Measurements from ENCODE around the gene ABCC2.

Gene ABCC2

DNA sequence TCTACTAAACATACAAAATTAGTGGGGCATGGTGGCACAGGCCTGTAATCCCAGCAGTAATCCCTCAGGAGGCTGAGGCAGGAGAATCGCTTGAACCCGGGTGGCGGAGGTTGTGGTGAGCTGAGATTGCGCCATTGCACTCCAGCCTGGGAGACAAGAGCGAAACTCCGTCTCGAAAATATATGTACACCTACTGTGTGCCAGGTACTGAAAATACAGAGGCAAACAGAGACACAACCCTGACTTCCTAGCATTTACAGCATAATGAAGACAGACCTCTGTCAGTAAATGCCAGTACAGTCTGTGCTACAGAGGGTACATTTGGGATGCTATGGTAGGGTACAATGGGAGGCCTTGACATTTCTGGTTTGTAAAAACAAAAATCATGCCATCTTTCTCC is 66.6 kb downstream of the ABCC2 start:
- no peaks in the 10 kb centered on the region for H3K27me3 ChIP-seq (replicated peaks; ENCODE audit: control insufficient read depth, insufficient read depth, low read length, poor library complexity, severe bottlenecking)
- no peak overlapping the region for H3K27ac ChIP-seq (ENCODE audit: insufficient read depth, low read length, poor library complexity, severe bottlenecking)
- H3K36me3 ChIP-seq (ENCODE audit: control insufficient read depth, insufficient read depth, low read length): no peaks in the 10 kb centered on the region
- peaks cover 4% of the 10 kb centered on the region for H3K4me1 ChIP-seq (ENCODE audit: control insufficient read depth, insufficient read depth, low read length, poor library complexity, severe bottlenecking)
- no peak for DNase-seq
- H3K4me3 ChIP-seq (ENCODE audit: insufficient read depth, low read depth, low read length, poor library complexity, severe bottlenecking): no peak overlapping the region
- H3K9me3 ChIP-seq (ENCODE audit: control insufficient read depth, low read length): no peaks in the 10 kb centered on the region

DNA sequence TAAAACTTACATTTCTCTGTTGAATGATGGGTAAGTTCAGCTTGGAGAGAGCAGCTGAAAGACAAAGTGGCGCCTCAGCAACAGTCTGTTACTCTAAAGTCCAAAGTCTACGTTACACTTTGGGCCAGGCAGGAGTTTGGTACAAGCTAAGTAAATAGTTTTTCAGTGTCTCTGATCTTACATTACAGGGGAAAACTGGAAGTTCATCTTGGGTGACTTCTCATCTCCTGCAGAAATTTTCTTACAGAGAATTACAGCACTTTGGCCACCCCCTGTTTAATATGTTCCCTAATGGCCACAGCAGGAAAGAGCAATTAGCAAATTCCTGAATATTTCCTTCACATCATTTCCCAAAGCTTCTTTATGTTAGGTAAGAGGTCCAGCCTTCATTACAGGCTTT is 67.1 kb downstream of the ABCC2 start:
- no peaks in the 10 kb centered on the region for H3K9me3 ChIP-seq (ENCODE audit: control insufficient read depth, low read length)
- no peaks in the 10 kb centered on the region for H3K36me3 ChIP-seq (ENCODE audit: control insufficient read depth, insufficient read depth, low read length)
- H3K27ac ChIP-seq (ENCODE audit: insufficient read depth, low read length, poor library complexity, severe bottlenecking): no peak overlapping the region
- no peaks in the 10 kb centered on the region for H3K27me3 ChIP-seq (replicated peaks; ENCODE audit: control insufficient read depth, insufficient read depth, low read length, poor library complexity, severe bottlenecking)
- H3K4me3 ChIP-seq (ENCODE audit: insufficient read depth, low read depth, low read length, poor library complexity, severe bottlenecking): no peak overlapping the region
- H3K4me1 ChIP-seq (ENCODE audit: control insufficient read depth, insufficient read depth, low read length, poor library complexity, severe bottlenecking): peaks cover 4% of the 10 kb centered on the region
- DNase-seq: no peak

DNA sequence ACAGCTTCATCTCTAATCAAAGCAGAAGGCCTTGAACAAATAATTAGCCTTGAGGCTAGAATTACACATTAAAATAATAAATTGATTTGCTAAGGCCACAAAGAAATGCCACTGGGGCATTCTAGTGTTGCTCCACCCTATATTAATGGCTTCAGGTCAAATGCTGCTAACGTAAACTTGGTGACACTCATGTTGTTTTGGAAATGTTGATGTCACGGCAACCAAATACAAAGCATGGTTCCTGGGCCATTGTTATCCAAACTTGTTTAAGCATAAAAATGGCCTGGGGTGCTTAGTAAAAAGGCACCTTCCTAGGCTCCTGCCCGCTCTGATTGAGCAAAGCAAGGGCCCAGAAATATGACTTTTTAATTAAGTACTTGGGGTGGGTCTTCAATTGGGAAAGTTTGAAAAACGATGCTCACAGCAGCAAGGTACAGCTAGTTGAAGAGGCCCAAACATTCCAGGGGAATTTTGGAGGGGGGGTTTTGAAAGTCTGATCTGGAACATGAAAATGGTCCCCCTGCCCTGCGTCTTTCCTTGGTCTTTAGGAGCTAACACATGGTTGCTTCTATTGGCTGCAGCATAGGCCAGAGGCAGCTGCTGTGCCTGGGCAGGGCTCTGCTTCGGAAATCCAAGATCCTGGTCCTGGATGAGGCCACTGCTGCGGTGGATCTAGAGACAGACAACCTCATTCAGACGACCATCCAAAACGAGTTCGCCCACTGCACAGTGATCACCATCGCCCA is 67.8 kb downstream of the ABCC2 start:
- Histone ChIP-seq H3K9me3 (ENCODE audit: control insufficient read depth, low read length) (no peaks in the 10 kb centered on the region), H3K4me1 (ENCODE audit: control insufficient read depth, insufficient read depth, low read length, poor library complexity, severe bottlenecking) (peaks cover 4% of the 10 kb centered on the region), H3K4me3 (ENCODE audit: insufficient read depth, low read depth, low read length, poor library complexity, severe bottlenecking) (no peak overlapping the region), H3K36me3 (ENCODE audit: control insufficient read depth, insufficient read depth, low read length) (no peaks in the 10 kb centered on the region), H3K27ac (ENCODE audit: insufficient read depth, low read length, poor library complexity, severe bottlenecking) (no peak overlapping the region), H3K27me3 (replicated peaks; ENCODE audit: control insufficient read depth, insufficient read depth, low read length, poor library complexity, severe bottlenecking) (no peaks in the 10 kb centered on the region)
- DNase-seq: no peak

GRCh38 chr10:99850767-99851340 is 68.4 kb downstream of the ABCC2 start:
- H3K4me1 ChIP-seq (ENCODE audit: control insufficient read depth, insufficient read depth, low read length, poor library complexity, severe bottlenecking): peaks cover 4% of the 10 kb centered on the region
- H3K27ac ChIP-seq (ENCODE audit: insufficient read depth, low read length, poor library complexity, severe bottlenecking): no peak overlapping the region
- no peaks in the 10 kb centered on the region for H3K9me3 ChIP-seq (ENCODE audit: control insufficient read depth, low read length)
- H3K27me3 ChIP-seq (replicated peaks; ENCODE audit: control insufficient read depth, insufficient read depth, low read length, poor library complexity, severe bottlenecking): no peaks in the 10 kb centered on the region
- no peak overlapping the region for H3K4me3 ChIP-seq (ENCODE audit: insufficient read depth, low read depth, low read length, poor library complexity, severe bottlenecking)
- H3K36me3 ChIP-seq (ENCODE audit: control insufficient read depth, insufficient read depth, low read length): no peaks in the 10 kb centered on the region
- no peak for DNase-seq

DNA sequence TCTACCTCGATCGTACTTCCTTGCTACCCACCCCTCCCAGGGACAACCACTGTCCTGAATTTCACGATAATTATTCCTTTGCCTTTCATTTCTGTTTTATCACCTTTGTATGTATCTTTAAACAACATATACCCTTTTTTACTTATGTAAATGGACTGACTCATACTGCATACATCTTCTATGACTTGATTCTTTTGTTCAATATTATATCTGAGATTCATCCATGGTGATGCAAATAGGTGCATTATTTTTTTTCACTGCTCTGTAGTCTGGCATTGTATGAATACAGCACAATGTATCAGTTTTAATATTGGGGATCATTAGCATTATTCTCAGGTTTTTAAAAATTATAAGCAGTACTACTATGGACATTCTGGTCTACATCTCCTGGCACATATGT is 69.4 kb downstream of the ABCC2 start:
- no peaks in the 10 kb centered on the region for H3K9me3 ChIP-seq (ENCODE audit: control insufficient read depth, low read length)
- DNase-seq: no peak
- no peaks in the 10 kb centered on the region for H3K4me1 ChIP-seq (ENCODE audit: control insufficient read depth, insufficient read depth, low read length, poor library complexity, severe bottlenecking)
- H3K27me3 ChIP-seq (replicated peaks; ENCODE audit: control insufficient read depth, insufficient read depth, low read length, poor library complexity, severe bottlenecking): no peaks in the 10 kb centered on the region
- H3K27ac ChIP-seq (ENCODE audit: insufficient read depth, low read length, poor library complexity, severe bottlenecking): no peak overlapping the region
- H3K36me3 ChIP-seq (ENCODE audit: control insufficient read depth, insufficient read depth, low read length): no peaks in the 10 kb centered on the region
- H3K4me3 ChIP-seq (ENCODE audit: insufficient read depth, low read depth, low read length, poor library complexity, severe bottlenecking): no peak overlapping the region

- Histone ChIP-seq H3K4me3 (ENCODE audit: insufficient read depth, low read depth, low read length, poor library complexity, severe bottlenecking) (no peak overlapping the region), H3K36me3 (ENCODE audit: control insufficient read depth, insufficient read depth, low read length) (no peaks in the 10 kb centered on the region), H3K4me1 (ENCODE audit: control insufficient read depth, insufficient read depth, low read length, poor library complexity, severe bottlenecking) (no peaks in the 10 kb centered on the region), H3K27ac (ENCODE audit: insufficient read depth, low read length, poor library complexity, severe bottlenecking) (no peak overlapping the region), H3K27me3 (replicated peaks; ENCODE audit: control insufficient read depth, insufficient read depth, low read length, poor library complexity, severe bottlenecking) (no peaks in the 10 kb centered on the region), H3K9me3 (ENCODE audit: control insufficient read depth, low read length) (no peaks in the 10 kb centered on the region)
- no peak for DNase-seq
Observed at GRCh38 chr10:99852481-99853213, 70.2 kb downstream of the ABCC2 start.

DNA sequence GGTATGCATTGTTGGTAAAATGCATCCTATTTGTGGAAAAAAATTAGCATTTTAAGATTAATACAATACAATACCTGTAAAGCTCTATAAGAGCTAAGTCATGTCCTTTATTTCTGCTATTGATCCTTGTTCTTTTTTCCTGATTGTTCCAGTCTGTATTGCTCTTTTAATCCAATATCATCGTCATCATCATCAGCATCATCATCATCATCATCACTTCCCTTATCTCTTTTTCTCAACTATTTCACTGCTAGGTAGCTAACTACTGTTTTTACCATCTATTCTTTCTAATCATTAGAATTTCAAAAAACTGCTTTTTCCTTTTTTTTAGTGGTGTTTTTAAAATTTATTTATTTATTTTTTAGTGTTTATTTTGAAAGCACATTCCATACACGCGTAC is 71.2 kb downstream of the ABCC2 start:
- DNase-seq: no peak
- Histone ChIP-seq H3K9me3 (ENCODE audit: control insufficient read depth, low read length) (no peaks in the 10 kb centered on the region), H3K4me1 (ENCODE audit: control insufficient read depth, insufficient read depth, low read length, poor library complexity, severe bottlenecking) (no peaks in the 10 kb centered on the region), H3K36me3 (ENCODE audit: control insufficient read depth, insufficient read depth, low read length) (no peaks in the 10 kb centered on the region), H3K4me3 (ENCODE audit: insufficient read depth, low read depth, low read length, poor library complexity, severe bottlenecking) (no peak overlapping the region), H3K27me3 (replicated peaks; ENCODE audit: control insufficient read depth, insufficient read depth, low read length, poor library complexity, severe bottlenecking) (no peaks in the 10 kb centered on the region), H3K27ac (ENCODE audit: insufficient read depth, low read length, poor library complexity, severe bottlenecking) (no peak overlapping the region)

GRCh38 chr10:99854860-99855259 is 72.4 kb downstream of the ABCC2 start:
- no peaks in the 10 kb centered on the region for H3K27me3 ChIP-seq (replicated peaks; ENCODE audit: control insufficient read depth, insufficient read depth, low read length, poor library complexity, severe bottlenecking)
- H3K36me3 ChIP-seq (ENCODE audit: control insufficient read depth, insufficient read depth, low read length): no peaks in the 10 kb centered on the region
- H3K9me3 ChIP-seq (ENCODE audit: control insufficient read depth, low read length): no peaks in the 10 kb centered on the region
- H3K4me1 ChIP-seq (ENCODE audit: control insufficient read depth, insufficient read depth, low read length, poor library complexity, severe bottlenecking): no peaks in the 10 kb centered on the region
- H3K4me3 ChIP-seq (ENCODE audit: insufficient read depth, low read depth, low read length, poor library complexity, severe bottlenecking): no peak overlapping the region
- DNase-seq: no peak
- H3K27ac ChIP-seq (ENCODE audit: insufficient read depth, low read length, poor library complexity, severe bottlenecking): no peak overlapping the region

DNA sequence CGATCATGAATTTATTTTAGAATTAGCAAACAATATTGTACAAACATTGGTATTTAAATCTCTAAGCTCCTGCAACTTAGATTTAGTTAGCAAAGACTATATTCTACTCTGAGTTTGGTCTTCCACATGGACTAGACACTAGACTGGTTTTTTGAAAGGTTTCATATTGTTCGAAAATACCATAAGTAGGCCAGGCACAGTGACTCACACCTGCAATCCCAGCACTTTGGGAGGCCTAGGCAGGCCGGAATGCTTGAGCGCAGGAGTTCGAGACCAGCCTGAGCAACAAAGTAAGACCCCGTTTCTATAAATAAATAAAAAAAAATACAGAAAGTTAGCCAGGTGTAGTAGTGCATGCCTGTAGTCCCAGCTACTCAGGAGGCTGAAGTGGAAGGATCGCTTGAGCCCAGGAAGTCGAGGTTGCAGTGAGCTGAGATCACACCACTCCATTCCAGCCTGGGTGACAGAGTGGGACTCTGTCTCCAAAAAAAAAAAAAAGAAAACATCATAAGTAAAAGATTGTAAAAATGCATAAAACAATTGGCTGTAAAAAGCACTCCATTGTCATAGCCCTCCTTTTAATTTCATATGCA is 73.1 kb downstream of the ABCC2 start:
- no peaks in the 10 kb centered on the region for H3K4me1 ChIP-seq (ENCODE audit: control insufficient read depth, insufficient read depth, low read length, poor library complexity, severe bottlenecking)
- DNase-seq: no peak
- H3K4me3 ChIP-seq (ENCODE audit: insufficient read depth, low read depth, low read length, poor library complexity, severe bottlenecking): no peak overlapping the region
- H3K27ac ChIP-seq (ENCODE audit: insufficient read depth, low read length, poor library complexity, severe bottlenecking): no peak overlapping the region
- H3K27me3 ChIP-seq (replicated peaks; ENCODE audit: control insufficient read depth, insufficient read depth, low read length, poor library complexity, severe bottlenecking): no peaks in the 10 kb centered on the region
- H3K9me3 ChIP-seq (ENCODE audit: control insufficient read depth, low read length): no peaks in the 10 kb centered on the region
- H3K36me3 ChIP-seq (ENCODE audit: control insufficient read depth, insufficient read depth, low read length): no peaks in the 10 kb centered on the region

DNA sequence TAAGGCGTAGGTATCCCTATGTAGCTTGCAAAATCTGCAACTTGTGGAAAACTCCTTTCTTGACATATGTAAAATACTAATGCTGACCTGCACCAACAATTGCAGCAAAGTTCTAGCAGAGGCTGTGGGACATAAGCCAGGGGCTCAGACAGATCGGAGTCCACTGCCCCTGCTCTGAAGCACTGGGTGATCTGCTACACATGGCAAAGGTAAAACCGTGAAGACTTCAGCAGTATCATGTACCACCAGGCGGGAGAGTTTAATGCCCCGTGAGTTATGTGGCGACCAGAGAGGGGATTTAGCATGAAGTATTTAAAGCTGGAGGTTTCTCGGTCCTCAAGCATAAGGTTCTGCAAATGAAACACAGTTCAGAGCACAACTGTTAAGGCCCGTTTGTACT is 76.4 kb downstream of the ABCC2 start:
- Histone ChIP-seq H3K9me3 (ENCODE audit: control insufficient read depth, low read length) (no peaks in the 10 kb centered on the region), H3K27ac (ENCODE audit: insufficient read depth, low read length, poor library complexity, severe bottlenecking) (no peak overlapping the region), H3K36me3 (ENCODE audit: control insufficient read depth, insufficient read depth, low read length) (no peaks in the 10 kb centered on the region), H3K27me3 (replicated peaks; ENCODE audit: control insufficient read depth, insufficient read depth, low read length, poor library complexity, severe bottlenecking) (no peaks in the 10 kb centered on the region), H3K4me1 (ENCODE audit: control insufficient read depth, insufficient read depth, low read length, poor library complexity, severe bottlenecking) (no peaks in the 10 kb centered on the region), H3K4me3 (ENCODE audit: insufficient read depth, low read depth, low read length, poor library complexity, severe bottlenecking) (no peak overlapping the region)
- DNase-seq: no peak

Measured in effector memory CD4-positive, alpha-beta T cell (primary cell).